Stimulated activated naive CD8-positive, alpha-beta T cell treated with anti-CD3 and anti-CD28 coated beads, Interleukin-15, amount 100 ng/mL, for 72 hours (primary cell): Measurements from ENCODE around the gene SLC2A9.

ENCODE experiments used
- ATAC-seq: fragments of 150-1000 bp; cut with Tn5 transposase; 2 replicates; pipeline ENCODE4 v1.10.0; 2021; ENCODE audit warnings: mild to moderate bottlenecking, moderate library complexity
- DNase-seq, 2 donors: peaks; one replicate each; pipeline ENCODE4 v3.0.0; 2021 to 2022
- H3K27ac Mint-ChIP-seq, 2 donors: one replicate each; pipeline ENCODE4 v1.8.0; 2022; ENCODE audit warnings: mild to moderate bottlenecking in 2 of 2, mixed read lengths in 2 of 2, moderate library complexity in 2 of 2
- H3K27me3 Mint-ChIP-seq: one replicate; pipeline ENCODE4 v1.8.0; 2022; ENCODE audit warnings: mixed read lengths
- H3K4me1 Mint-ChIP-seq: one replicate; pipeline ENCODE4 v1.8.0; 2022; ENCODE audit warnings: mild to moderate bottlenecking, mixed read lengths
- H3K4me3 Mint-ChIP-seq, 2 donors: one replicate each; pipeline ENCODE4 v1.8.0; 2022; ENCODE audit warnings: mild to moderate bottlenecking in 2 of 2, mixed read lengths in 2 of 2, moderate library complexity in 1 of 2
- H3K9me3 Mint-ChIP-seq, 2 donors: one replicate each; pipeline ENCODE4 v1.8.0; 2022; ENCODE audit warnings: mixed read lengths in 2 of 2

SLC2A9 gene

GRCh38 chr4:10050721-10051120 is 29.4 kb upstream of the SLC2A9 start:
- ATAC-seq (no peak), DNase-seq (no peak)
- Mint-ChIP-seq H3K27me3 (no peaks in the 10 kb centered on the region), H3K9me3 (no peaks in the 10 kb centered on the region), H3K27ac (no peak overlapping the region), H3K4me3 (no peak overlapping the region), H3K4me1 (peaks cover 10% of the 10 kb centered on the region)

- no peak for ATAC-seq
- no peaks in the 10 kb centered on the region for H3K9me3 Mint-ChIP-seq
- no peak overlapping the region for H3K4me3 Mint-ChIP-seq
- peaks cover 10% of the 10 kb centered on the region for H3K4me1 Mint-ChIP-seq
- DNase-seq, result no peak
- no peaks in the 10 kb centered on the region for H3K27me3 Mint-ChIP-seq
- H3K27ac Mint-ChIP-seq, result no peak overlapping the region
Measured at GRCh38 chr4:10050261-10050661, 29.0 kb upstream of the SLC2A9 start.

GRCh38 chr4:10048941-10049697 is 27.8 kb upstream of the SLC2A9 start:
- ATAC-seq (no peak), DNase-seq (no peak)
- H3K4me1 Mint-ChIP-seq, result peaks cover 10% of the 10 kb centered on the region
- H3K4me3 Mint-ChIP-seq, result no peak overlapping the region
- no peaks in the 10 kb centered on the region for H3K27me3 Mint-ChIP-seq
- H3K9me3 Mint-ChIP-seq, result no peaks in the 10 kb centered on the region
- H3K27ac Mint-ChIP-seq, result peak overlapping the region in 1 of 2 donors; percentile 78

- H3K4me3 Mint-ChIP-seq, result no peak overlapping the region
- peaks cover under 1 to 2% of the 10 kb centered on the region in 2 donors for H3K9me3 Mint-ChIP-seq
- ATAC-seq, result no peak
- no peak for DNase-seq
- no peak overlapping the region for H3K27ac Mint-ChIP-seq
- H3K4me1 Mint-ChIP-seq, result peaks cover 10% of the 10 kb centered on the region
- no peaks in the 10 kb centered on the region for H3K27me3 Mint-ChIP-seq
Measured at GRCh38 chr4:10047967-10048366, 26.7 kb upstream of the SLC2A9 start.

- Mint-ChIP-seq H3K4me1 (peaks cover 10% of the 10 kb centered on the region), H3K27ac (no peak overlapping the region), H3K4me3 (no peak overlapping the region), H3K9me3 (peaks cover 9 to 11% of the 10 kb centered on the region in 2 donors), H3K27me3 (no peaks in the 10 kb centered on the region)
- ATAC-seq (no peak), DNase-seq (no peak)
Measured at GRCh38 chr4:10046471-10046870, 25.2 kb upstream of the SLC2A9 start.

GRCh38 chr4:10045481-10045880 is 24.2 kb upstream of the SLC2A9 start:
- ATAC-seq, result no peak
- Mint-ChIP-seq H3K27me3 (no peaks in the 10 kb centered on the region), H3K9me3 (peaks cover 9 to 11% of the 10 kb centered on the region in 2 donors), H3K4me1 (peaks cover 10% of the 10 kb centered on the region), H3K27ac (no peak overlapping the region), H3K4me3 (no peak overlapping the region)
- DNase-seq, result no peak

GRCh38 chr4:10041036-10041435 is 19.7 kb upstream of the SLC2A9 start:
- peaks cover 9 to 11% of the 10 kb centered on the region in 2 donors for H3K9me3 Mint-ChIP-seq
- H3K4me1 Mint-ChIP-seq, result no peaks in the 10 kb centered on the region
- no peak overlapping the region for H3K4me3 Mint-ChIP-seq
- H3K27ac Mint-ChIP-seq, result no peak overlapping the region
- H3K27me3 Mint-ChIP-seq, result no peaks in the 10 kb centered on the region
- ATAC-seq (no peak), DNase-seq (no peak)

- H3K4me1 Mint-ChIP-seq, result no peaks in the 10 kb centered on the region
- DNase-seq (no peak), ATAC-seq (no peak)
- no peak overlapping the region for H3K27ac Mint-ChIP-seq
- no peak overlapping the region for H3K4me3 Mint-ChIP-seq
- peaks cover 9 to 11% of the 10 kb centered on the region in 2 donors for H3K9me3 Mint-ChIP-seq
- H3K27me3 Mint-ChIP-seq, result no peaks in the 10 kb centered on the region
Measured at GRCh38 chr4:10040049-10040892, 19.0 kb upstream of the SLC2A9 start.

- Mint-ChIP-seq H3K9me3 (no peaks in the 10 kb centered on the region), H3K4me3 (no peak overlapping the region), H3K27me3 (peaks cover 18% of the 10 kb centered on the region), H3K4me1 (peaks cover 21% of the 10 kb centered on the region), H3K27ac (no peak overlapping the region)
- DNase-seq (no peak), ATAC-seq (no peak)
Measured at GRCh38 chr4:10036807-10037342, 15.6 kb upstream of the SLC2A9 start.

GRCh38 chr4:10035130-10035529 is 13.8 kb upstream of the SLC2A9 start:
- DNase-seq, result no peak
- Mint-ChIP-seq H3K9me3 (no peaks in the 10 kb centered on the region), H3K27ac (no peak overlapping the region), H3K4me3 (no peak overlapping the region), H3K27me3 (peaks cover 18% of the 10 kb centered on the region), H3K4me1 (peaks cover 21% of the 10 kb centered on the region)
- ATAC-seq, result no peak

GRCh38 chr4:10034612-10035104 is 13.4 kb upstream of the SLC2A9 start:
- no peak overlapping the region for H3K4me3 Mint-ChIP-seq
- no peak for DNase-seq
- no peak overlapping the region for H3K27ac Mint-ChIP-seq
- peaks cover 18% of the 10 kb centered on the region for H3K27me3 Mint-ChIP-seq
- no peaks in the 10 kb centered on the region for H3K9me3 Mint-ChIP-seq
- ATAC-seq, result no peak
- peaks cover 21% of the 10 kb centered on the region for H3K4me1 Mint-ChIP-seq

- DNase-seq (no peak), ATAC-seq (no peak)
- Mint-ChIP-seq H3K27ac (peak overlapping the region in 1 of 2 donors; percentile 13), H3K4me1 (peaks cover 21% of the 10 kb centered on the region), H3K9me3 (no peaks in the 10 kb centered on the region), H3K4me3 (no peak overlapping the region), H3K27me3 (peaks cover 18% of the 10 kb centered on the region)
Measured at GRCh38 chr4:10034136-10034535, 12.8 kb upstream of the SLC2A9 start.

GRCh38 chr4:10033191-10033881 is 12.0 kb upstream of the SLC2A9 start:
- no peaks in the 10 kb centered on the region for H3K9me3 Mint-ChIP-seq
- peaks cover 18% of the 10 kb centered on the region for H3K27me3 Mint-ChIP-seq
- DNase-seq, result no peak
- H3K4me3 Mint-ChIP-seq, result peak overlapping the region in 1 of 2 donors; percentile 17
- no peak overlapping the region for H3K27ac Mint-ChIP-seq
- peaks cover 21% of the 10 kb centered on the region for H3K4me1 Mint-ChIP-seq
- ATAC-seq, result no peak

GRCh38 chr4:10032625-10033024 is 11.3 kb upstream of the SLC2A9 start:
- no peak overlapping the region for H3K27ac Mint-ChIP-seq
- DNase-seq (no peak), ATAC-seq (peak; percentile 53)
- no peaks in the 10 kb centered on the region for H3K9me3 Mint-ChIP-seq
- H3K4me1 Mint-ChIP-seq, result peaks cover 21% of the 10 kb centered on the region
- H3K4me3 Mint-ChIP-seq, result no peak overlapping the region
- H3K27me3 Mint-ChIP-seq, result peaks cover 18% of the 10 kb centered on the region
